ENCODE measurements around the gene C3.

- TF ChIP-seq CTCF (IDR thresholded peaks at IDR 0.05) = no peak
- TF ChIP-seq POLR2A (IDR thresholded peaks at IDR 0.05) = no peak
- no peak for TF ChIP-seq EP300 (IDR thresholded peaks at IDR 0.05)
- TF ChIP-seq POLR2AphosphoS5 (IDR thresholded peaks at IDR 0.05) = no peak
Measured at GRCh38 chr19:6654347-6655310, 65.8 kb downstream of the C3 start.
